Activated CD4-positive, alpha-beta T cell treated with anti-CD3 and anti-CD28 coated beads, Interleukin-2, amount 10 ng/mL, durations not matched to agents 24 days and 14 days (primary cell): ENCODE measurements around the gene ARRDC5. TPM values are rescaled to one million over a fixed set of nuclear protein-coding genes. Genes with fewer than 3 reads are reported as not detected.
"Not testable (repeated sequence)": the region's sequence is repeated elsewhere in the genome, so short reads cannot be mapped to it uniquely, and the experiment has no call there.

Experiments used
- DNase-seq: peaks from one replicate; pipeline ENCODE4 v3.0.0; 2022
- H3K27ac Mint-ChIP-seq: one replicate; pipeline ENCODE4 v1.8.0; 2022; ENCODE audit warnings: mild to moderate bottlenecking, mixed read lengths
- H3K27me3 Mint-ChIP-seq: one replicate; pipeline ENCODE4 v1.8.0; 2022; ENCODE audit warnings: mixed read lengths
- H3K36me3 Mint-ChIP-seq: one replicate; pipeline ENCODE4 v1.8.0; 2022; ENCODE audit warnings: low read depth, mild to moderate bottlenecking, mixed read lengths
- H3K4me1 Mint-ChIP-seq: one replicate; pipeline ENCODE4 v1.8.0; 2021; ENCODE audit warnings: mixed read lengths
- H3K4me3 Mint-ChIP-seq: one replicate; pipeline ENCODE4 v1.8.0; 2022; ENCODE audit warnings: mild to moderate bottlenecking, moderate library complexity, mixed read lengths
- H3K9me3 Mint-ChIP-seq: one replicate; pipeline ENCODE4 v1.8.0; 2021; ENCODE audit warnings: mixed read lengths
- intact Hi-C: fragments of 100-400 bp; cut with micrococcal nuclease; formaldehyde crosslinking; loops from one replicate; pipeline ENCODE4 v1.15.1; 2023
- total RNA-seq: library from RNA; stranded (reverse); gene quantifications from 2 replicates; pipeline ENCODE4 v1.2.3, GENCODE V29; 2022

The ARRDC5 gene
- total RNA-seq, 1 donor from 2014 or later, result 0.28 TPM

GRCh38 chr19:4847190-4847973, 55.3 kb downstream of the ARRDC5 start:
- intact Hi-C loops, result no loop called here
- H3K9me3 Mint-ChIP-seq, result no peaks in the 10 kb centered on the region
- no peak for DNase-seq
- H3K4me3 Mint-ChIP-seq, result no peak overlapping the region
- no peak overlapping the region for H3K27ac Mint-ChIP-seq
- no peaks in the 10 kb centered on the region for H3K27me3 Mint-ChIP-seq
- peaks cover 19% of the 10 kb centered on the region for H3K36me3 Mint-ChIP-seq
- peaks cover 2% of the 10 kb centered on the region for H3K4me1 Mint-ChIP-seq

- H3K4me3 Mint-ChIP-seq, H3K9me3 Mint-ChIP-seq, H3K27me3 Mint-ChIP-seq, H3K4me1 Mint-ChIP-seq, intact Hi-C loops, DNase-seq, H3K27ac Mint-ChIP-seq: not testable (repeated sequence)
- H3K36me3 Mint-ChIP-seq, result peaks cover 21% of the 10 kb centered on the region
Observed at GRCh38 chr19:4845975-4846374, 56.7 kb downstream of the ARRDC5 start.

GRCh38 chr19:4844348-4845179, 58.1 kb downstream of the ARRDC5 start:
- Mint-ChIP-seq H3K4me3 (no peak overlapping the region), H3K4me1 (peaks cover 8% of the 10 kb centered on the region), H3K9me3 (no peaks in the 10 kb centered on the region), H3K27me3 (no peaks in the 10 kb centered on the region), H3K36me3 (peaks cover 28% of the 10 kb centered on the region), H3K27ac (no peak overlapping the region)
- intact Hi-C loops, result no loop called here
- DNase-seq, result no peak

- intact Hi-C loops, result no loop called here
- H3K27ac Mint-ChIP-seq, result no peak overlapping the region
- no peak overlapping the region for H3K4me3 Mint-ChIP-seq
- no peaks in the 10 kb centered on the region for H3K9me3 Mint-ChIP-seq
- peaks cover 34% of the 10 kb centered on the region for H3K36me3 Mint-ChIP-seq
- H3K27me3 Mint-ChIP-seq, result no peaks in the 10 kb centered on the region
- no peak for DNase-seq
- peaks cover 8% of the 10 kb centered on the region for H3K4me1 Mint-ChIP-seq
Observed at GRCh38 chr19:4843647-4843965, 59.1 kb downstream of the ARRDC5 start.

Other genes starting within 250 kb of the ARRDC5 start
- gene MYDGF, start 232.6 kb downstream of the ARRDC5 start, total RNA-seq, result 85.2 and 90.8 TPM in 2 replicates
- 86.4 and 95.9 TPM in 2 replicates for gene DPP9, start 179.1 kb downstream of the ARRDC5 start, total RNA-seq
- gene FEM1A, start 111.2 kb downstream of the ARRDC5 start, total RNA-seq, result 22.9 and 23.3 TPM in 2 replicates
- gene TICAM1, start 71.2 kb downstream of the ARRDC5 start, total RNA-seq, result 33.8 and 33.9 TPM in 2 replicates
- 28.6 and 34.4 TPM in 2 replicates for gene PLIN3, start 35.2 kb downstream of the ARRDC5 start, total RNA-seq
- 158 and 161 TPM in 2 replicates for gene UHRF1, start 6.6 kb upstream of the ARRDC5 start, total RNA-seq
- gene KDM4B, start 66.2 kb upstream of the ARRDC5 start, total RNA-seq, result 49.2 and 52.0 TPM in 2 replicates